HepG2 (cell line): ENCODE results near the gene NCAM2. TPM values are rescaled to one million over a fixed set of nuclear protein-coding genes. Genes with fewer than 3 reads are reported as not detected.

ENCODE experiments used
- ATAC-seq: fragments of 200-7000 bp; cut with Tn5 transposase; 3 replicates; pipeline ENCODE4 v1.9.1; 2020; ENCODE audit warnings: mild to moderate bottlenecking, moderate library complexity
- BruUV-seq: library from RNA; stranded (reverse); fragments of 400-500 nt; replicated peaks from 2 replicates; lab custom pipeline; 2021; lab: Mats Ljungman, UMichigan
- CTCF ChIA-PET: fragments of 300-600 bp; formaldehyde crosslinking; extraction: SDS; loops from one replicate; lab custom pipeline; 2021; ENCODE audit warnings: low total read pairs, inconsistent platforms, low intra/inter-chr PET ratio; lab: Yijun Ruan, JAX
- POLR2A ChIA-PET: fragments of 350-600 bp; sonication (Branson Sonifier 250); formaldehyde crosslinking; loops from one replicate; lab custom pipeline; 2020; ENCODE audit warnings: antibody characterized with exemption, inconsistent platforms; lab: Yijun Ruan, JAX
- DNase-seq: peaks from one replicate; pipeline ENCODE4 v3.0.0-alpha.2; 2015; ENCODE audit warnings: low spot score
- FAIRE-seq: peaks from 3 replicates; lab custom pipeline; 2011; peaks lifted over from hg19 to GRCh38; lab: Jason Lieb, UNC
- H2AFZ ChIP-seq: one replicate; pipeline ENCODE4 v1.6.1; 2011; ENCODE audit warnings: low read length, inconsistent platforms
- H3K27ac ChIP-seq: fragments of 300-600 bp; 3 replicates; pipeline ENCODE4 v1.8.0; 2011; ENCODE audit warnings: mixed run types, mild to moderate bottlenecking, mixed read lengths, low read length, inconsistent platforms; ENCODE audit not compliant: insufficient read depth; ENCODE audit errors: extremely low read length
- H3K27me3 ChIP-seq, 2 experiments: fragments of 200-600 bp in 1 of 2; 2 replicates in 1 of 2; 3 replicates in 1 of 2; pipeline versions ENCODE4 v1.6.0 to v1.8.0; 2011; ENCODE audit warnings: low read length in 2 of 2, mild to moderate bottlenecking in 2 of 2, moderate library complexity in 2 of 2, inconsistent platforms in 1 of 2; ENCODE audit not compliant: insufficient read depth in 2 of 2, control insufficient read depth in 1 of 2
- H3K36me3 ChIP-seq, 2 experiments: fragments of 200-600 bp in 1 of 2; replicated peaks in 1 of 2; 2 replicates in 1 of 2; 3 replicates in 1 of 2; pipeline versions ENCODE4 v1.5.1 to v1.8.0; 2011; ENCODE audit warnings: low read length in 2 of 2, inconsistent platforms in 1 of 2; ENCODE audit not compliant: insufficient read depth in 2 of 2, control insufficient read depth in 1 of 2
- H3K4me1 ChIP-seq: 2 replicates; pipeline ENCODE4 v1.5.1; 2012; ENCODE audit warnings: low read length, inconsistent platforms; ENCODE audit not compliant: insufficient read depth
- H3K4me2 ChIP-seq: 2 replicates; pipeline ENCODE4 v1.6.0; 2011; ENCODE audit warnings: low read depth, low read length, inconsistent platforms
- H3K4me3 ChIP-seq, 3 experiments: fragments of 200-600 bp in 1 of 3; sonication (generic), shearing (Covaris generic) in 1 of 3; replicated peaks in 1 of 3; 2 replicates each; pipeline ENCODE4 v1.5.1; 2011 to 2016; ENCODE audit warnings: low read length in 3 of 3, inconsistent platforms in 2 of 3, low read depth in 2 of 3, mild to moderate bottlenecking in 2 of 3, control low read depth in 1 of 3, mixed read lengths in 1 of 3; ENCODE audit not compliant: insufficient read depth in 1 of 3
- H3K79me2 ChIP-seq: one replicate; pipeline ENCODE4 v1.6.1; 2011; ENCODE audit warnings: low read length, inconsistent platforms; ENCODE audit not compliant: insufficient read depth
- H3K9ac ChIP-seq: 2 replicates; pipeline ENCODE4 v1.6.0; 2011; ENCODE audit warnings: mild to moderate bottlenecking, low read depth, low read length, inconsistent platforms; ENCODE audit not compliant: insufficient read depth
- H3K9me3 ChIP-seq: 2 replicates; pipeline ENCODE4 v1.5.1; 2012; ENCODE audit warnings: mild to moderate bottlenecking, low read length
- H4K20me1 ChIP-seq: 2 replicates; pipeline ENCODE4 v1.6.0; 2011; ENCODE audit warnings: inconsistent platforms, mild to moderate bottlenecking, low read length, moderate library complexity; ENCODE audit not compliant: insufficient read depth
- CERS6 ChIP-seq: sonication (generic); formaldehyde crosslinking; IDR thresholded peaks from 2 replicates; pipeline ENCODE4 v1.5.0; 2020; ENCODE audit warnings: missing genetic modification reagents
- ELF4 ChIP-seq: sonication (generic); formaldehyde crosslinking; IDR thresholded peaks from 2 replicates; pipeline ENCODE4 v1.5.0; 2020; ENCODE audit warnings: missing genetic modification reagents, mild to moderate bottlenecking, moderate library complexity, borderline replicate concordance
- ETS1 ChIP-seq: sonication (generic); formaldehyde crosslinking; IDR thresholded peaks from 2 replicates; pipeline ENCODE4 v1.4.0; 2020; ENCODE audit warnings: missing genetic modification reagents
- GTF2F1 ChIP-seq: fragments of 150-350 bp; IDR thresholded peaks from 2 replicates; pipeline ENCODE4 v1.6.1; 2014; ENCODE audit warnings: low read length
- HMG20A ChIP-seq: IDR thresholded peaks from 2 replicates; pipeline ENCODE4 v1.6.1; 2016; ENCODE audit warnings: borderline replicate concordance
- IRX3 ChIP-seq: sonication (generic); formaldehyde crosslinking; IDR thresholded peaks from 2 replicates; pipeline ENCODE4 v1.8.1; 2023; ENCODE audit warnings: mild to moderate bottlenecking, low read depth, missing genetic modification reagents, borderline replicate concordance
- NFE2 ChIP-seq: sonication (generic); formaldehyde crosslinking; IDR thresholded peaks from 2 replicates; pipeline ENCODE4 v1.4.0; 2020; ENCODE audit warnings: missing genetic modification reagents
- NFKBIZ ChIP-seq: IDR thresholded peaks from 2 replicates; pipeline ENCODE4 v1.6.1; 2018; ENCODE audit warnings: missing genetic modification reagents, missing compliant biosample characterization
- NFRKB ChIP-seq: fragments of 450-650 bp; IDR thresholded peaks from 2 replicates; pipeline ENCODE4 v1.6.1; 2017
- POLR2AphosphoS2 ChIP-seq: IDR thresholded peaks from 2 replicates; pipeline ENCODE4 v1.6.1; 2011; ENCODE audit warnings: low read depth, low read length, improper control_type of control experiment
- RARG ChIP-seq: sonication (generic); formaldehyde crosslinking; IDR thresholded peaks from 2 replicates; pipeline ENCODE4 v1.4.0; 2020; ENCODE audit warnings: low read depth, mild to moderate bottlenecking, missing genetic modification reagents
- TAF15 ChIP-seq: fragments of 200-400 bp; formaldehyde crosslinking; IDR thresholded peaks from one replicate; pipeline ENCODE4 v1.6.1; 2018; ENCODE audit warnings: mild to moderate bottlenecking, low read depth, low read length; ENCODE audit not compliant: poor library complexity, severe bottlenecking
- ZNF251 ChIP-seq: sonication (generic); formaldehyde crosslinking; IDR thresholded peaks from 2 replicates; pipeline ENCODE4 v1.9.0; 2021; ENCODE audit warnings: mild to moderate bottlenecking, missing genetic modification reagents
- ZNF253 ChIP-seq: sonication (generic); formaldehyde crosslinking; IDR thresholded peaks from 2 replicates; pipeline ENCODE4 v1.8.0; 2022; ENCODE audit warnings: mild to moderate bottlenecking, missing genetic modification reagents, borderline replicate concordance
- ZNF343 ChIP-seq: sonication (generic); formaldehyde crosslinking; IDR thresholded peaks from 2 replicates; pipeline ENCODE4 v1.4.0; 2020; ENCODE audit warnings: mild to moderate bottlenecking, missing genetic modification reagents
- ZNF879 ChIP-seq: sonication (generic); formaldehyde crosslinking; IDR thresholded peaks from 2 replicates; pipeline ENCODE4 v1.8.1; 2023; ENCODE audit warnings: missing genetic modification reagents
- WGBS: methylation state at CpG from one replicate; pipeline ENCODE4 v1.1.6; 2017; ENCODE audit warnings: low lambda C conversion rate; 5-methylcytosine and 5-hydroxymethylcytosine counted together
- in situ Hi-C: cut with HindIII; loops from 2 replicates; pipeline ENCODE4 v1.10.0; 2017; ENCODE audit warnings: low pct_unique_long_range_greater_than_20kb; ENCODE audit not compliant: extremely low pct_ligation_motif_present
- intact Hi-C: fragments of 100-400 bp; cut with micrococcal nuclease; formaldehyde crosslinking; loops from one replicate; pipeline ENCODE4 v1.10.0; 2022; ENCODE audit not compliant: unreplicated experiment
- polyA plus RNA-seq, 8 experiments: library from polyadenylated mRNA; depleted of rRNA in 3 of 8; stranded (reverse) in 7 of 8; unstranded in 1 of 8; fragments of >200 nt; fragmentation: Illumina TruSeq in 4 of 8; extraction: Trizol in 4 of 8; gene quantifications; 2 replicates each; pipeline versions ENCODE4 v1.2.1 to v1.2.3, GENCODE V29; 2011 to 2016; ENCODE audit warnings: low read depth in 4 of 8, missing spikeins in 1 of 8, mixed read lengths in 1 of 8; ENCODE audit not compliant: insufficient read depth in 1 of 8
- total RNA-seq, 5 experiments: library from RNA; depleted of rRNA; stranded (reverse); fragments of >200 nt; fragmentation: Illumina TruSeq; extraction: Trizol; gene quantifications; 2 replicates each; pipeline ENCODE4 v1.2.3, GENCODE V29; 2016; ENCODE audit warnings: low read depth in 1 of 5

Gene NCAM2
- total and polyA plus RNA-seq, 2 of the 13 experiments (the other 11 are each of a cell fraction or from before 2014, with no cell fraction given), result not detected

- Histone ChIP-seq H3K4me3 (no peak overlapping the region), H3K9me3 (peaks cover 82% of the 10 kb centered on the region), H2AFZ (no peak overlapping the region), H3K9ac (no peak overlapping the region), H3K4me2 (no peak overlapping the region), H3K27me3 (no peaks in the 10 kb centered on the region), H3K36me3 (no peaks in the 10 kb centered on the region), H3K27ac (no peak overlapping the region), H3K79me2 (no peaks in the 10 kb centered on the region), H3K4me1 (no peaks in the 10 kb centered on the region), H4K20me1 (no peaks in the 10 kb centered on the region)
- TF ChIP-seq ZNF879 (CRISPR knock-in tag), result no peak
- no peak for TF ChIP-seq IRX3
- no peak for TF ChIP-seq NFRKB
- TF ChIP-seq NFKBIZ (CRISPR knock-in tag), result no peak
- TF ChIP-seq RARG (CRISPR knock-in tag), result no peak
- no peak for TF ChIP-seq GTF2F1
- TF ChIP-seq ZNF343, result no peak
- no peak for TF ChIP-seq ETS1
- intact Hi-C loops, result no loop called here
- ATAC-seq, result no peak
- in situ Hi-C loops, result no loop called here
- no peak for FAIRE-seq
- 30% methylated on average over 1 of the region's 1 CpG for WGBS
- no peak for DNase-seq
- POLR2A ChIA-PET, result no interaction called here
- BruUV-seq, result no TSS peak
- CTCF ChIA-PET, result no interaction called here
These were observed 197.3 kb downstream of the NCAM2 start for GRCh38 chr21:21195417-21195943.

DNA sequence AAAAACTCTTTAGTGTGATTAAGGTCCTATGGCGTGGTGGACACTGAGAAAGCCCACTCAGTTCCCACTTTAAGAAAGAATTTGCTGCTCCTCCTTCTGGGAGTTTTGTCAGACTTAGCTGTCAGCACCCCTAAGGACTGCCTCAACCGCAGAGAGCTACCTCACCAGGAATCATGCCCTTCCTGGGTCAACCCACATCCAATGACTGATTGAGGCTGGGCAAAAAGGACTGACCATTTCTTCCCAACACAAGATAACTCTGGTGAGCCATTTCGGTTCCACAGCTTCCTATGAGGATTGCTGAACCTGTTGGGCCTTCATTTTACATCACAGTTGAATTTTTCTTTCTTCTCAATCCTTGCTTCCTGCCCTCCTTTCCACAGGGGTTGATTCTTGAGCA is 197.9 kb downstream of the NCAM2 start:
- H2AFZ ChIP-seq, result no peak overlapping the region
- no peaks in the 10 kb centered on the region for H3K36me3 ChIP-seq
- H3K4me1 ChIP-seq, result no peaks in the 10 kb centered on the region
- no peak overlapping the region for H3K4me2 ChIP-seq
- H3K27me3 ChIP-seq, result no peaks in the 10 kb centered on the region
- H3K4me3 ChIP-seq, result no peak overlapping the region
- DNase-seq (no peak), ATAC-seq (no peak), FAIRE-seq (no peak)
- no TSS peak for BruUV-seq
- intact Hi-C loops (no loop called here), in situ Hi-C loops (no loop called here)
- peaks cover 81% of the 10 kb centered on the region for H3K9me3 ChIP-seq
- H3K79me2 ChIP-seq, result no peaks in the 10 kb centered on the region
- ChIA-PET POLR2A (no interaction called here), CTCF (no interaction called here)
- H4K20me1 ChIP-seq, result no peaks in the 10 kb centered on the region
- no peak overlapping the region for H3K27ac ChIP-seq
- TF ChIP-seq HMG20A (CRISPR knock-in tag) (no peak), ZNF251 (CRISPR knock-in tag) (no peak), CERS6 (CRISPR knock-in tag) (no peak), ZNF253 (CRISPR knock-in tag) (no peak), TAF15 (no peak), ELF4 (CRISPR knock-in tag) (no peak), POLR2AphosphoS2 (no peak), NFE2 (no peak)
- TF ChIP-seq, all 625 proteins: peak for 0
- H3K9ac ChIP-seq, result no peak overlapping the region
- WGBS, result 0% methylated on average over 3 of the region's 3 CpGs
